Esophagus squamous epithelium (tissue), 5 donors: ENCODE results near the gene PIK3C2B. TPM values are rescaled to one million over a fixed set of nuclear protein-coding genes. Genes with fewer than 3 reads are reported as not detected.

ENCODE experiments used
- DNase-seq: peaks from one replicate; lab custom pipeline; 2025; lab: John Stamatoyannopoulos, UW
- H3K27ac ChIP-seq, 4 donors: fragments of 200-600 bp; sonication (generic); one replicate each; pipeline ENCODE4 v1.5.1; 2016 to 2019; ENCODE audit warnings: mild to moderate bottlenecking in 1 of 4
- H3K27me3 ChIP-seq, 4 donors: fragments of 200-600 bp; sonication (generic); 1 replicate in 3 of 4; 2 replicates in 1 of 4; pipeline versions ENCODE4 v1.5.1 to v1.6.0; 2017 to 2021; ENCODE audit warnings: antibody characterized with exemption in 1 of 4
- H3K36me3 ChIP-seq, 3 donors: fragments of 200-600 bp; sonication (generic); one replicate each; pipeline ENCODE4 v1.5.1; 2016 to 2019
- H3K4me1 ChIP-seq, 3 donors: fragments of 200-600 bp; sonication (generic); one replicate each; pipeline ENCODE4 v1.5.1; 2017 to 2019
- H3K4me3 ChIP-seq, 4 donors: fragments of 200-600 bp; sonication (generic); 1 replicate in 3 of 4; 2 replicates in 1 of 4; pipeline ENCODE4 v1.5.1; 2016 to 2019; ENCODE audit warnings: mild to moderate bottlenecking in 2 of 4, moderate library complexity in 1 of 4
- H3K9me3 ChIP-seq, 3 donors: fragments of 200-600 bp; sonication (generic); one replicate each; pipeline ENCODE4 v1.5.1; 2016 to 2019
- POLR2A ChIP-seq, 4 donors: fragments of 450-650 bp; IDR thresholded peaks; one replicate each; pipeline ENCODE4 v1.6.1; 2017; ENCODE audit warnings: antibody characterized with exemption in 4 of 4, mild to moderate bottlenecking in 4 of 4, moderate library complexity in 3 of 4
- WGBS, 2 donors: methylation state at CpG; one replicate each; pipeline ENCODE4 v1.1.5; 2018; 5-methylcytosine and 5-hydroxymethylcytosine counted together
- intact Hi-C: fragments of 100-400 bp; cut with DNase I; formaldehyde crosslinking; loops from one replicate; pipeline ENCODE4 v1.15.0; 2022
- total RNA-seq, 4 donors: library from RNA; depleted of rRNA; stranded (reverse); fragments of >200 nt; gene quantifications; one replicate each; pipeline ENCODE4 v1.1.0, GENCODE V29; 2016
- TF ChIP-seq, protein P1 (sequence below), 6 experiments: fragments of 450-650 bp in 4 of 6; fragments of 200-600 bp in 2 of 6; sonication (generic) in 2 of 6; IDR thresholded peaks; one replicate each; pipeline ENCODE4 v1.5.1; 2016 to 2019; ENCODE audit warnings: antibody characterized with exemption in 6 of 6, mild to moderate bottlenecking in 4 of 6, moderate library complexity in 4 of 6
- donor health status: DM: yes; HTN: yes; CAD: no.

The PIK3C2B gene
- total RNA-seq, 4 donors from 2014 or later, result 19.4 to 40.2 (median 21.3) TPM

- H3K9me3 ChIP-seq, result no peaks in the 10 kb centered on the region
- intact Hi-C loops, result loop anchor here (5.0 kb wide), 1 partner anchor 45 kb away; the partner anchor contains the start of gene PIK3C2B
- DNase-seq, result no peak
- no peak overlapping the region for H3K4me3 ChIP-seq
- WGBS, 2 donors, result 59 to 84% methylated on average over 4 of the region's 4 CpGs
- peak overlapping the region in 2 of 4 donors; percentile 34 to 89 for H3K27ac ChIP-seq
- H3K36me3 ChIP-seq, result peaks cover 0 to 70% (median 0%) of the 10 kb centered on the region in 3 donors
- no peak for TF ChIP-seq POLR2A (IDR thresholded peaks at IDR 0.05)
- H3K27me3 ChIP-seq, result no peaks in the 10 kb centered on the region
- peaks cover 35 to 99% (median 39%) of the 10 kb centered on the region in 3 donors for H3K4me1 ChIP-seq
Measured at GRCh38 chr1:204447736-204448135, 46.9 kb downstream of the PIK3C2B start.

DNA sequence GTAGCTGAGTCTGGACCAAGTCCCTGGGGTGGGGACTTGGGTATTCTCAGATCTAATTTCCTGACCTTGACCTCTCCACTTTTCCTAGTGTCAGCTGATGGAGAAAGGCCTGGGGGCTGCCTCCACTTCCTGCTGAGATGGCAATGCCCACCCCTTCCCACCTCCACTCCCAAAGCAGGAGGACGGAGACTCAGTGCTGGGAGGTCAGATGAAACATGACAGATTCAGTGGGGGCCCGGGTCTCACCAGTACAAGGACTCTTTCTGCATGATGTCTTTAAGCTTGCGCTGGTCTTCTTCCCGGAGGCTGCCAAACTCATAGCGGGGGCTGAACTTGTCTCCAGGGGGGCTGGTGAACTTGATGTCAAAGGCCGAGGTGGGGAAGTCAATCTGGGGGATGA, 47.4 kb downstream of the PIK3C2B start:
- intact Hi-C loops, result loop anchor here (5.0 kb wide), 1 partner anchor 45 kb away; the partner anchor contains the start of gene PIK3C2B
- WGBS, 2 donors, result 80 to 86% methylated on average over 6 of the region's 6 CpGs
- no peaks in the 10 kb centered on the region for H3K27me3 ChIP-seq
- H3K4me3 ChIP-seq, result no peak overlapping the region
- peak overlapping the region in 2 of 4 donors; percentile 11 to 34 for H3K27ac ChIP-seq
- H3K9me3 ChIP-seq, result no peaks in the 10 kb centered on the region
- DNase-seq, result no peak
- peaks cover 40 to 100% (median 44%) of the 10 kb centered on the region in 3 donors for H3K4me1 ChIP-seq
- no peak for TF ChIP-seq POLR2A (IDR thresholded peaks at IDR 0.05)
- TF ChIP-seq, protein P1, sequence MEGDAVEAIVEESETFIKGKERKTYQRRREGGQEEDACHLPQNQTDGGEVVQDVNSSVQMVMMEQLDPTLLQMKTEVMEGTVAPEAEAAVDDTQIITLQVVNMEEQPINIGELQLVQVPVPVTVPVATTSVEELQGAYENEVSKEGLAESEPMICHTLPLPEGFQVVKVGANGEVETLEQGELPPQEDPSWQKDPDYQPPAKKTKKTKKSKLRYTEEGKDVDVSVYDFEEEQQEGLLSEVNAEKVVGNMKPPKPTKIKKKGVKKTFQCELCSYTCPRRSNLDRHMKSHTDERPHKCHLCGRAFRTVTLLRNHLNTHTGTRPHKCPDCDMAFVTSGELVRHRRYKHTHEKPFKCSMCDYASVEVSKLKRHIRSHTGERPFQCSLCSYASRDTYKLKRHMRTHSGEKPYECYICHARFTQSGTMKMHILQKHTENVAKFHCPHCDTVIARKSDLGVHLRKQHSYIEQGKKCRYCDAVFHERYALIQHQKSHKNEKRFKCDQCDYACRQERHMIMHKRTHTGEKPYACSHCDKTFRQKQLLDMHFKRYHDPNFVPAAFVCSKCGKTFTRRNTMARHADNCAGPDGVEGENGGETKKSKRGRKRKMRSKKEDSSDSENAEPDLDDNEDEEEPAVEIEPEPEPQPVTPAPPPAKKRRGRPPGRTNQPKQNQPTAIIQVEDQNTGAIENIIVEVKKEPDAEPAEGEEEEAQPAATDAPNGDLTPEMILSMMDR (IDR thresholded peaks at IDR 0.05), result no peak
- peaks cover 0 to 72% (median 3%) of the 10 kb centered on the region in 3 donors for H3K36me3 ChIP-seq

DNA sequence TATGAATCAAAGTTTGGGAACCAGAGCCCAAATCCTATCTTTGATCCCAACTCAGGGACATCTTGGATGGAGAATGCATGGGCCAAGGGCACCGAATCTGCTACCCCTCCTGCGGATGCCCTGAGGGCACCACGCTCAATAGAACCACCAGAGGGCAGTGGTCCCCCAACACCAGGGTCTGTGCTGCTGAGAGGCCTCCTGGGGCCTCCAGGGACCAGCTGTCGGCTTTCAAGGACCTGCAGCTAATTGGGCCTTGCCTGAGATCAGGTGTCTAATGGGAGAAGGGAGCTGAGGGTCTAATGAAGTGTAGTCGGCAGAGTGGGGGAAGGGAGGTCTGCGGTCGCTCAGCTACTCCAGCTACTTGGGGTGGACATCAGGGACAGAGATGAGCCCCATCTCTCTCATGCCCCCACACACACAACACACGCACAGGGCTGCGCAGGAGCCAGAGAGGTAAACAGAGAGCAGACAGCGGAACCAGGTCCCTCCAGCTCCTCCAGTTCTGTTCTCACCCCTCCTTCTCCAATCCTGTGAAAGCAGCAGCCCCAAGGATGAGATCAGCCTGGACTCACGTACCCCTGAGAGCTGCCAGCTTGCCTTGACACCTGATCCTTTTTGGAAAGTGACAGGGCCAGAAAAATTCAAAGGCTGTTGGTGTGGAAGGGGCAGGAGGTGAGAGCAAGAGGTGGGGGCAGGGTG, 48.0 kb downstream of the PIK3C2B start:
- no peak for DNase-seq
- Histone ChIP-seq H3K9me3 (no peaks in the 10 kb centered on the region), H3K4me3 (no peak overlapping the region), H3K4me1 (peaks cover 41 to 100% (median 42%) of the 10 kb centered on the region in 3 donors), H3K27me3 (no peaks in the 10 kb centered on the region), H3K27ac (peak overlapping the region; percentile 5 to 53 (median 22)), H3K36me3 (peaks cover 0 to 78% (median 6%) of the 10 kb centered on the region in 3 donors)
- 49 to 57% methylated on average over 7 to 10 of the region's 11 CpGs for WGBS, 2 donors
- TF ChIP-seq, protein P1 (IDR thresholded peaks at IDR 0.05), result peak; percentile 59 to 77 (median 64)
- TF ChIP-seq POLR2A (IDR thresholded peaks at IDR 0.05), result no peak
- intact Hi-C loops, result loop anchor here (5.0 kb wide), 1 partner anchor 46 kb away; the partner anchor contains the start of gene PIK3C2B

DNA sequence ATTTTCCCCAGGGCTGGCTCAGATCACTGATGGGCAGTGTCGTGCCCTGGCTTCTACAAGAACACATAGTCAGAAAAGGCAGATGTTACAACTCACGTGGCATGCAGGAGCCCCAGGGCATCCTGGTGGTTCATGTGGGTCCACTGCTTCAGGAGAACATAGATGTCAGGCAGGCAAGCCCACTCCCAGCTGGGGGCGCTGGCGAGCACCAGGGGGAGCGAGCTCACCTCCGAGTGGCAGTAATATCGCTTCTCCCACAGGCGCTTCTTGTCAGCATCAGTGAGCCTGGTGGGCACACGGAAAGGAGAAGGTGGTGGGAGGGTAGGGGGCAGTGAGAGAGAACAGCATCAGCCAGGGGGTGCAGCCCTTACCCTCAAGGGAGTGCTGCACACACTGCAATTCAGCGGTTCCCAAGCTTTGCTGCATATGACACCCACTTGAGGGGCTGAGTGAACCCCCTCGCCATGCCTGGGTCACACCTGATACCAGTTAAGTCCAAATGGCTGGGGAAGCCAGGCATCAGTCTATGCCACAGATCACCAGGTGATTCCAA, 48.7 kb downstream of the PIK3C2B start:
- no peak for DNase-seq
- Histone ChIP-seq H3K4me1 (peaks cover 34 to 100% (median 36%) of the 10 kb centered on the region in 3 donors), H3K9me3 (no peaks in the 10 kb centered on the region), H3K27ac (peak overlapping the region in 2 of 4 donors; percentile 11 to 32), H3K36me3 (peaks cover 0 to 85% (median 6%) of the 10 kb centered on the region in 3 donors), H3K4me3 (no peak overlapping the region), H3K27me3 (no peaks in the 10 kb centered on the region)
- 62 to 68% methylated on average over 3 to 6 of the region's 11 CpGs for WGBS, 2 donors
- intact Hi-C loops, result loop anchor here (5.0 kb wide), 1 partner anchor 46 kb away; the partner anchor contains the start of gene PIK3C2B
- TF ChIP-seq POLR2A (IDR thresholded peaks at IDR 0.05), result no peak
- TF ChIP-seq, protein P1 (IDR thresholded peaks at IDR 0.05), result peak in 2 of 6 experiments; percentile 4 to 9

Other genes with a start within 250 kb of the PIK3C2B start
- 10 to 100 TPM in 3 of 4 donors, 1 to 10 TPM in 1; 7.4 to 40.6 (median 18.3) TPM for gene PLEKHA6, start 134.9 kb downstream of the PIK3C2B start, total RNA-seq
- 10 to 100 TPM; 29.5 to 42.3 (median 34.0) TPM for gene PPP1R15B, start 83.0 kb downstream of the PIK3C2B start, total RNA-seq
- gene MDM4, start 21.6 kb upstream of the PIK3C2B start, total RNA-seq, result 10 to 100 TPM; 13.2 to 62.8 (median 23.8) TPM
- 1 to 10 TPM in 3 of 4 donors, under 1 TPM in 1; 0.18 to 1.8 (median 1.5) TPM for gene LRRN2, start 190.9 kb upstream of the PIK3C2B start, total RNA-seq